ENCODE data around the gene NFASC. TPM values are rescaled to one million over a fixed set of nuclear protein-coding genes. Genes with fewer than 3 reads are reported as not detected.

Gene NFASC
- total RNA-seq, 2 experiments from 2014 or later: not detected

GRCh38 chr1:204917802-204918201, 47.1 kb downstream of the NFASC start:
- Mint-ChIP-seq H3K4me1 (ENCODE audit: low read depth) (no peaks in the 10 kb centered on the region), H3K27me3 (peaks cover 21% of the 10 kb centered on the region), H3K4me3 (no peak overlapping the region), H3K36me3 (ENCODE audit: low read depth) (no peaks in the 10 kb centered on the region), H3K27ac (no peak overlapping the region), H3K9me3 (peaks cover 5% of the 10 kb centered on the region)
- CTCF ChIA-PET: no interaction called here
- DNase-seq (no peak), ATAC-seq (ENCODE audit: poor library complexity) (no peak)
- no peaks in the 10 kb centered on the region for H3K4me1 ChIP-seq (ENCODE audit: insufficient read depth, low read length)
- no peaks in the 10 kb centered on the region for H3K9me3 ChIP-seq (ENCODE audit: control insufficient read depth in 1 of 2, insufficient read depth in 1 of 2, low read length in 2 of 2)
- no peak overlapping the region for H3K4me3 ChIP-seq (ENCODE audit: low read length)
- intact Hi-C loops (cut with DNase I, micrococcal nuclease): no loop called here
- TF ChIP-seq CTCF (IDR thresholded peaks at IDR 0.05): no peak
- H3K27me3 ChIP-seq (ENCODE audit: control insufficient read depth in 1 of 2, insufficient read depth in 2 of 2, low read length in 2 of 2): peaks cover 2 to 4% of the 10 kb centered on the region in 2 experiments
- no peak overlapping the region for H3K27ac ChIP-seq (ENCODE audit: low read depth in 1 of 2, low read length in 2 of 2)
- no peaks in the 10 kb centered on the region for H3K36me3 ChIP-seq (ENCODE audit: insufficient read depth, low read length)
- POLR2A ChIA-PET: no interaction called here

- no peak for ATAC-seq (ENCODE audit: poor library complexity)
- peaks cover 2 to 12% of the 10 kb centered on the region in 2 experiments for H3K27me3 ChIP-seq (ENCODE audit: control insufficient read depth in 1 of 2, insufficient read depth in 2 of 2, low read length in 2 of 2)
- ChIA-PET CTCF (no interaction called here), POLR2A (no interaction called here)
- intact Hi-C loops (cut with DNase I, micrococcal nuclease): no loop called here
- H3K4me1 ChIP-seq (ENCODE audit: insufficient read depth, low read length): no peaks in the 10 kb centered on the region
- H3K9me3 ChIP-seq (ENCODE audit: control insufficient read depth in 1 of 2, insufficient read depth in 1 of 2, low read length in 2 of 2): no peaks in the 10 kb centered on the region
- Mint-ChIP-seq H3K27me3 (peaks cover 23% of the 10 kb centered on the region), H3K27ac (no peak overlapping the region), H3K36me3 (ENCODE audit: low read depth) (no peaks in the 10 kb centered on the region), H3K9me3 (no peaks in the 10 kb centered on the region), H3K4me3 (no peak overlapping the region), H3K4me1 (ENCODE audit: low read depth) (no peaks in the 10 kb centered on the region)
- DNase-seq: no peak
- H3K36me3 ChIP-seq (ENCODE audit: insufficient read depth, low read length): no peaks in the 10 kb centered on the region
- H3K4me3 ChIP-seq (ENCODE audit: low read length): no peak overlapping the region
- no peak overlapping the region for H3K27ac ChIP-seq (ENCODE audit: low read depth in 1 of 2, low read length in 2 of 2)
- TF ChIP-seq CTCF (IDR thresholded peaks at IDR 0.05): no peak
Observed at GRCh38 chr1:204920511-204920910, 49.8 kb downstream of the NFASC start.

- Mint-ChIP-seq H3K4me1 (ENCODE audit: low read depth) (no peaks in the 10 kb centered on the region), H3K9me3 (no peaks in the 10 kb centered on the region), H3K36me3 (ENCODE audit: low read depth) (no peaks in the 10 kb centered on the region), H3K4me3 (no peak overlapping the region), H3K27me3 (peaks cover 27% of the 10 kb centered on the region), H3K27ac (no peak overlapping the region)
- peaks cover 2 to 8% of the 10 kb centered on the region in 2 experiments for H3K27me3 ChIP-seq (ENCODE audit: control insufficient read depth in 1 of 2, insufficient read depth in 2 of 2, low read length in 2 of 2)
- H3K36me3 ChIP-seq (ENCODE audit: insufficient read depth, low read length): no peaks in the 10 kb centered on the region
- H3K4me1 ChIP-seq (ENCODE audit: insufficient read depth, low read length): no peaks in the 10 kb centered on the region
- no peaks in the 10 kb centered on the region for H3K9me3 ChIP-seq (ENCODE audit: control insufficient read depth in 1 of 2, insufficient read depth in 1 of 2, low read length in 2 of 2)
- no peak overlapping the region for H3K27ac ChIP-seq (ENCODE audit: low read depth in 1 of 2, low read length in 2 of 2)
- POLR2A ChIA-PET: no interaction called here
- CTCF ChIA-PET: no interaction called here
- DNase-seq (no peak), ATAC-seq (ENCODE audit: poor library complexity) (no peak)
- intact Hi-C loops (cut with DNase I, micrococcal nuclease): no loop called here
- TF ChIP-seq CTCF (IDR thresholded peaks at IDR 0.05): no peak
- H3K4me3 ChIP-seq (ENCODE audit: low read length): no peak overlapping the region
Observed at GRCh38 chr1:204920967-204921366, 50.3 kb downstream of the NFASC start.
